Measurements from ENCODE around the gene GALNT2.

GRCh38 chr1:230293390-230293700 is 226.3 kb downstream of the GALNT2 start:
- TF ChIP-seq NR2F2 (IDR thresholded peaks at IDR 0.05) (no peak), FOXA1 (IDR thresholded peaks at IDR 0.05) (no peak), RAD21 (IDR thresholded peaks at IDR 0.05) (no peak), JUND (IDR thresholded peaks at IDR 0.05) (no peak), TAF1 (conservative IDR thresholded peaks at IDR 0.05) (no peak), REST (IDR thresholded peaks at IDR 0.05) (no peak), ZBTB33 (IDR thresholded peaks at IDR 0.05) (no peak), CTCF (IDR thresholded peaks at IDR 0.05; ENCODE audit: low read depth, low read length, missing input control) (no peak)
